NT2/D1 (cell line): ENCODE data around the gene SMIM11.

Source experiments
- SUZ12 ChIP-seq: IDR thresholded peaks from 2 replicates; pipeline ENCODE4 v1.6.1; 2011; ENCODE audit not compliant: insufficient read length, insufficient read depth; ENCODE audit errors: extremely low read depth
- YY1 ChIP-seq: IDR thresholded peaks from 2 replicates; pipeline ENCODE4 v1.6.1; 2011; ENCODE audit not compliant: insufficient read length, insufficient read depth
- ZNF274 ChIP-seq: IDR thresholded peaks from 2 replicates; pipeline ENCODE4 v1.6.1; 2011; ENCODE audit warnings: mild to moderate bottlenecking, low read depth, low read length

DNA sequence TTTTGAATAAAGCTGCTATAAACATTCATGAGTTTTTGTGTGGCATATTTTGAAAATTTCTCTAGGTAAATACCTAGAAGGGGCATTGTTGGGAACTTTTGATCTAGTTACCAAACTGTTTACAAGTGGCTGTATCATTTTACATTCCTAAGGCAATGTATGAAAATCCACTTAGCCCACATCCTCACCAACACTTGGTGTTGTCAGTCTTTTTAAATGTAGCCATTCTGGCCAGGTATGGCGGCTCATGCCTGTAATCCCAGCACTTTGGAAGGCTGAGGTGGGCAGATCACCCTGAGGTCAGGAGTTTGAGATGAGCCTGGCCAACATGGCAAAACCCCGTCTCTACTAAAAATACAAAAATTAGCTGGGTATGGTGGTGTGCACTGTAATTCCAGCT, 17.4 kb upstream of the SMIM11 start:
- TF ChIP-seq ZNF274, result no peak
- TF ChIP-seq SUZ12, result no peak
- no peak for TF ChIP-seq YY1
